Muscle layer of duodenum (tissue), 2 donors: ENCODE results near the gene RARA.

Experiments used
- H3K27ac ChIP-seq: one replicate; pipeline ENCODE4 v1.7.0; 2013; ENCODE audit warnings: mild to moderate bottlenecking, low read length
- H3K27me3 ChIP-seq: one replicate; pipeline ENCODE4 v1.7.0; 2013; ENCODE audit warnings: low read depth, mild to moderate bottlenecking, control low read depth, low read length
- H3K36me3 ChIP-seq, 2 donors: one replicate each; pipeline ENCODE4 v1.7.0; 2013; ENCODE audit warnings: low read length in 2 of 2, control low read depth in 1 of 2, mild to moderate bottlenecking in 1 of 2; ENCODE audit not compliant: insufficient read depth in 2 of 2, control insufficient read depth in 1 of 2
- H3K4me1 ChIP-seq, 2 donors: one replicate each; pipeline ENCODE4 v1.7.0; 2013; ENCODE audit warnings: low read length in 2 of 2, mild to moderate bottlenecking in 2 of 2, control low read depth in 1 of 2, moderate library complexity in 1 of 2; ENCODE audit not compliant: insufficient read depth in 2 of 2, control insufficient read depth in 1 of 2
- H3K4me3 ChIP-seq, 2 donors: one replicate each; pipeline ENCODE4 v1.7.0; 2013; ENCODE audit warnings: low read length in 2 of 2, low read depth in 1 of 2, mild to moderate bottlenecking in 1 of 2
- H3K9me3 ChIP-seq, 2 donors: one replicate each; pipeline ENCODE4 v1.7.0; 2013; ENCODE audit warnings: low read length in 2 of 2, control low read depth in 1 of 2, mild to moderate bottlenecking in 1 of 2; ENCODE audit not compliant: control insufficient read depth in 1 of 2
- donor health status: healthy.

Gene RARA

DNA sequence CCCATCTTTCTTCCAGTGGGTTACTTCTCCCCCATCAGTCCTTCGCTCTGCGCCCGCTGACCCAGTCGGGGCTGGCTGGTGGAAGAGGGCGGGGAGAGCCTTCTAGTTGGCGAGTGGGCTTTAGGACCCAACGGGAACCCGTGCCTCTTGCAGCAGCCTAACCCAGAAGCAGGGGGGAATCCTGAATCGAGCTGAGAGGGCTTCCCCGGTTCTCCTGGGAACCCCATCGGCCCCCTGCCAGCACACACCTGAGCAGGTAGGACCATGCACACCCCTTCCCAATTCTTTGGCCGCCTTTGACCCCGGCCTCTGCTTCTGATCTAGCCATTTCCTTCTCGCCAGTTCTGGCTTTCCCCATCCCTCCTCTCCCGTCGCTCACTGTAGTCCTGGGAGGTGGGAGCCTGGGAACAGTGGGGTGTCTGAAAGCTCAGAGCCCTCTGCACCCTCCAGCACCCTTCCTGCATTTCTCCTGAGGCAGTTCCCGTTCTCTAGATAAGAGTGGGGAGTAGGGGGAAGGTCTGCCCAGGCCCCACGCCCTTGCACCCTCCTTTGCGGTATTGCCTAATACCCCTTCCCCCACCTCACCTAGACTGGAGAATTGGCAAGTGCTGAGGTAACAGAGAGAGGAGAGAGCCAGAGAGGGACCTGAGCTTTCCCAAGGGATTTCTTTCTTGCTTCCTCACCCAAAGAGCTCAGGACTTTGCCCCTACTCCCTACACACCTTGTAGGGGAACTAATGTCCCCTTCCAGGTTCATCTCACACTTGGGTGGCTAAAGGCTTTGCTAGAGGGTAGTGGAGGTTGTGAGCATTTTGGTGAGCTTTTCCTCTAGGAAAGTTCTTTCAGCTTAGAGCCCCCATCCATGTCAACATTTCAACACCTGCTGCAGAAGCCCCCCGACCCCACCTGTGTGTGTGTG, at the start of gene RARA:
Gene RARA, plus strand, starts transcription at position 150 of the 918 bp plus-strand sequence. CDS start 22,039 bp downstream, outside the sequence.
- Histone ChIP-seq H3K4me1 (peaks cover 65 to 76% of the 10 kb centered on the region in 2 donors), H3K27ac (peak within 1 kb of the TSS; percentile 64), H3K27me3 (no peaks in the 10 kb centered on the region), H3K9me3 (no peaks in the 10 kb centered on the region), H3K4me3 (peak within 1 kb of the TSS; percentile 76 to 81), H3K36me3 (no peaks in the 10 kb centered on the region)

DNA sequence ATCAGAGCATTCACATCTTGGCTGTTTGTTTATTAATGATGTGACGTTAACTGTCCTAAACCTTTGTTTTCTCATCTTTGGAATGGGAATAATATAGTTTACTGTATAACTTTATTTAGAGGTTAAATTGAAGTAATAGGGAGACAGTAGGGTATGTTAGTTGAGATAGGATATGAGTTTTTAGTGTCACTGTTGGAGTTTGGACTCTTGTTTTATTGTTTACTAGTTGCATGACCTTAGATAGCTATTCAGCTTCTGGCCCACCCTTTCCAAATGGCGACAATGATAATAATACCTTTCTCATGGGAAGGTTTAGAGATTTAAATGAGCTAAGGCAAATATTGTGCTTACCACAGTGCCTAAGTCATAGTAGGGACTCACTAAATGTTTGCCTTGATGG, 49.5 kb upstream of the RARA start:
- Histone ChIP-seq H3K36me3 (peaks cover 35 to 56% of the 10 kb centered on the region in 2 donors), H3K9me3 (no peaks in the 10 kb centered on the region), H3K4me1 (no peaks in the 10 kb centered on the region), H3K27me3 (no peaks in the 10 kb centered on the region), H3K4me3 (no peak overlapping the region), H3K27ac (no peak overlapping the region)

DNA sequence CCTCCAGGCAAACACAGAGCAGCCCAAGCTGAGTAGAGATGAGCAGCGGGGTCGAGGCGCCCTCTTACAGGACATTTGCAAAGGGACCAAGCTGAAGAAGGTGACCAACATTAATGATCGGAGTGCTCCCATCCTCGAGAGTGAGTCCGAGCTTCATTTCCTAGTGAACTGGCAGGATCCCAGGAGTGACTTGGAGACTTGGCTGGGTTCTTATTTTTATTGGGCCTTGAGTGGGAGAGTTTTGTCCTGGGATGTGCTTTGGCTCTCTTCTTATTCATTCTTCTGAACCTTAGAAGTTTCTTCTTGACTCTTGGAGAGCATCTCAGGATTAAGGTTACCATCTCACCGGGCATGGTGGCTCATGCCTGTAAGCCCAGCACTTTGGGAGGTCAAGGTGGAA, 48.5 kb upstream of the RARA start:
- Histone ChIP-seq H3K27ac (no peak overlapping the region), H3K36me3 (peaks cover 45 to 67% of the 10 kb centered on the region in 2 donors)

DNA sequence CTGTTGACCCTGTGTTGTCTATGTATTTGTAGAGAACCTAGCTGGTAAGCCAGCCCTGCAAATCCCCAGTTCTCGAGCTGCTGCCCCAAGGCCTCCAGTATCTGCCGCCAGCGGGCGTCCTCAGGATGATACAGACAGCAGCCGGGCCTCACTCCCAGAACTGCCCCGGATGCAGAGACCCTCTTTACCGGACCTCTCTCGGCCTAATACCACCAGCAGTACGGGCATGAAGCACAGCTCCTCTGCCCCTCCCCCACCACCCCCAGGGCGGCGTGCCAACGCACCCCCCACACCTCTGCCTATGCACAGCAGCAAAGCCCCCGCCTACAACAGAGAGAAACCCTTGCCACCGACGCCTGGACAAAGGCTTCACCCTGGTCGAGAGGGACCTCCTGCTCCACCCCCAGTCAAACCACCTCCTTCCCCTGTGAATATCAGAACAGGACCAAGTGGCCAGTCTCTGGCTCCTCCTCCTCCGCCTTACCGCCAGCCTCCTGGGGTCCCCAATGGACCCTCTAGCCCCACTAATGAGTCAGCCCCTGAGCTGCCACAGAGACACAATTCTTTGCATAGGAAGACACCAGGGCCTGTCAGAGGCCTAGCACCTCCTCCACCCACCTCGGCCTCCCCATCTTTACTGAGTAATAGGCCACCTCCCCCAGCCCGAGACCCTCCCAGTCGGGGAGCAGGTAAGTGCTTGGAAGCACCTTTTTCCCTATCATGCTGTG, 44.4 kb upstream of the RARA start:
- H3K9me3 ChIP-seq = no peaks in the 10 kb centered on the region
- H3K4me1 ChIP-seq = no peaks in the 10 kb centered on the region
- no peaks in the 10 kb centered on the region for H3K27me3 ChIP-seq
- no peak overlapping the region for H3K27ac ChIP-seq
- no peak overlapping the region for H3K4me3 ChIP-seq
- H3K36me3 ChIP-seq = peaks cover 51 to 66% of the 10 kb centered on the region in 2 donors

More for the DNA sequence above, 48.5 kb upstream of the RARA start:
- Histone ChIP-seq H3K4me1 (no peaks in the 10 kb centered on the region), H3K27me3 (no peaks in the 10 kb centered on the region), H3K4me3 (no peak overlapping the region), H3K9me3 (no peaks in the 10 kb centered on the region)

DNA sequence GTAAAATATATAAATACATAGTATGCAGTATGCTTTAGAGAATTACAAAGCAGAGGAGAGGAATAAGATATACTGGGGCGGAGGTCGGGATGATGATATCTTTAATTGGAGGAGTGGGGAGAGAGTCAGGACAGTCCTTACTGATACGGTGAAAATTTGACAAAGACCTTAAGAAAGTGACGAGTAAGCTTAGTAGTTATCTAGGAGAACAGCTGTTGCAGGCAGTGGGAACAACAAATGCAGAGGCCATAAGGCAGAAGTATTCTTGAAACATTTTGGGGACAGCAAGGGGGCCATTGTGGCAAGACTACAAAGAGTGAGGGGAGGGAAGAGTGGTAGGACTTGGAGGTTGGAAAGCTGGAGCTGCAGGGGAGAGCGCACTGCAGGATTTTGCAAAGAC, 43.6 kb upstream of the RARA start:
- peaks cover 47 to 65% of the 10 kb centered on the region in 2 donors for H3K36me3 ChIP-seq
- no peaks in the 10 kb centered on the region for H3K27me3 ChIP-seq
- no peak overlapping the region for H3K4me3 ChIP-seq
- H3K9me3 ChIP-seq = no peaks in the 10 kb centered on the region
- H3K4me1 ChIP-seq = no peaks in the 10 kb centered on the region
- no peak overlapping the region for H3K27ac ChIP-seq

DNA sequence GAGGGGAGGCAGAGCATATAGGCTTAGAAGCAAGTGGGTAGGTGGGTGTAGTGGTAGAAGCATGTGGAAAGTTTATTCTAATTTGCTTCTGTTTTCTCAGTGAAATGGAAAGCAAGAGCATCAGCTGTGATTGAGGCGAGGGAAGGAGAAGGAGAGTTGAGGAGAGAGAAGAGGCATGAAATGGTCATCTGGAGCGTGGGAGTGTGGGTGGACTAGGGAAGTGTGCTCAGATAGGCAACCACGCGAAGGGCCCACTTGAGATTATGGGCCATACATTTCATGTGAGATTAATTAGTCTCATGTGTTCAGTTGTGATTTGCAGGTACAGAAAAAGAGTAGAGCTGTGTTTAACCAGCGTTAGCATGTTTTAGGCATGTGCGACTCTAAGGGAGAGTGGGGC, 42.1 kb upstream of the RARA start:
- no peaks in the 10 kb centered on the region for H3K9me3 ChIP-seq
- no peaks in the 10 kb centered on the region for H3K27me3 ChIP-seq
- no peak overlapping the region for H3K4me3 ChIP-seq
- H3K36me3 ChIP-seq = peaks cover 45 to 63% of the 10 kb centered on the region in 2 donors
- no peak overlapping the region for H3K27ac ChIP-seq
- H3K4me1 ChIP-seq = no peaks in the 10 kb centered on the region

DNA sequence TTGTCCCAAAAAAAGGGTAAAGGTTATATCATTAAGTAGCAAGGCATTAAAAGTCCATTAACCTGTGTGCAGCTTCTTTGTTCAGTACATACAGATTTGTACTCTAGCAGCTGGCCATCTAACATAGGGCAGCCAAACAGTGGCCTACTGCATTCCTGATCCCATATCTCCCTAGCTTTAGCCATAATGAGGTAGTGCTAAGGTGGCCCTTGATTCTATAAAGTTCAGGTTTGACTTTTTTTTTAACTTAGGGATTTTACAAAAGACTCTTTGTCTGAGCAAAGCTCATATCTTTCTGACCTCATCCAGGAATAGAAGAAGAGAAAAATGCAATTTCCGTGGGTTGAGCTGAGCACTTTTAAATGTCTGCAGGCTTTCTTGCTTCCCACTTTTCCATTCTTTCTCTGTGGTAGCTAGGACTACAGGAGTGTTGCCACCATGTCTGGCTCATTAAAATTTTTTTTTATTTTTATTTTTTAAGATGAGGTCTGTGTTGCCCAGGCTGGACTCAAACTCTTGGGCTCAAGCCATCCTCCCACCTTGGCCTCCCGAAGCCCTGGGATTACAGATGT, 40.8 kb upstream of the RARA start:
- Histone ChIP-seq H3K4me3 (no peak overlapping the region), H3K27me3 (no peaks in the 10 kb centered on the region), H3K27ac (no peak overlapping the region), H3K4me1 (no peaks in the 10 kb centered on the region), H3K9me3 (no peaks in the 10 kb centered on the region), H3K36me3 (peaks cover 36 to 57% of the 10 kb centered on the region in 2 donors)

DNA sequence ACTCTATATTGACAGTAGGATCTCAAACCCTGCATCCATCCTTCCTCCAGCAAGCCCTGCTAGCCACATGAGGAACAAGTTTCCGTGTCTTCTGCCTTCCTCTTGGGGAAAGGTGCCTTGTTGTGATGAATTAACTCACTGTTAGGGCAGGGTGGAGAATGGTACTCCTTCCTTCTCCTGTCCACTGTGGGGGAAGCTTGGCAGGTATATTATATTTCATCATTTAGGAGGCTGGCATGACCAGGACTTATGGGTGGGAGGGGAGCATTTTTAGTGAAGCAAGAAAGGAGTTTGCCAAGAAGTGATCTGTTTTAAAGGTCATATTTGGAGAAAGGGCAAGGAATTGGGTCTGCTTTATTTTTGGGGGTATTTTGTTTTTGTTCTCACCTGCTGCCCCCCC, 30.6 kb upstream of the RARA start:
- Histone ChIP-seq H3K36me3 (peaks cover 54 to 77% of the 10 kb centered on the region in 2 donors), H3K27me3 (no peaks in the 10 kb centered on the region), H3K27ac (no peak overlapping the region), H3K9me3 (no peaks in the 10 kb centered on the region), H3K4me1 (no peaks in the 10 kb centered on the region), H3K4me3 (no peak overlapping the region)

DNA sequence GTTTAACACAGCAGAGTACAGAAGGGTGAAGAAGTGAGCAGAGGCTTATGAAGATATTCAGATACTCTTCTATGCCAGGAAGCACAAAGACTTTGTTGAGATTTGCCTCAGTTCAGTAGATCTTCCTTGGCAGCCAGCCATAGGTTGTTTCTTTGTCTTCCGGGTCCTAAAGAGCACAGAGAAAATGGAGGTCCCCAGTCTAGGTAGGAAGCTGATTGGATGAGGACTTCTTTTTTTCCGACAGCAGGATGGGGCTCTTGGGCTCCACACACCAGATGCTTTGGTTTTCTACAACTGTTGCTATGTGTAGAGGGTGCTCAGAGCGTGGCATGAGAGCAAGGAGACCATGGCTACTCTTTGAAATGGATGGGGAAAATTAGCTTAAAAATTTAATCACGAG, 29.6 kb upstream of the RARA start:
- no peaks in the 10 kb centered on the region for H3K9me3 ChIP-seq
- H3K36me3 ChIP-seq = peaks cover 47 to 75% of the 10 kb centered on the region in 2 donors
- no peak overlapping the region for H3K4me3 ChIP-seq
- no peaks in the 10 kb centered on the region for H3K4me1 ChIP-seq
- H3K27me3 ChIP-seq = no peaks in the 10 kb centered on the region
- H3K27ac ChIP-seq = no peak overlapping the region

DNA sequence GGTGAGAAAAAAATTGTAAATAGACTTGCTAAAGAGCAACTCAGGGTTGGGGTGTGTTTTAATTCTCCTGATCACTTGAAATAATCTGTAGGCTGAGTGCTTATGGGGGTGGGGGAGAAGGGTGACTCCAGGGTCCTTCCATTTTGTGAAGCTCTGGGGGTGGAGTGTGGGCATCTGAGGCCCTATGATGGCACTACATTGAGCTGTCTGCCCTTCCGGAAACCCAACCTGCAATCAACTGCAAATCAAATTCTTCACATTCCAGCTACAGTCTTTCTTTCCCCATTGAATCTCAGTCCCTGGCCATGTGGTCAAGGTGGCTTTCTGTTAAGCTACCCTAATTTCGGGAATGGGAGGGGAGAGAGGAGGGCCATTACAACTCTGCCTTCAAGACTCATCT, 27.3 kb upstream of the RARA start:
- peaks cover 0 to 3% of the 10 kb centered on the region in 2 donors for H3K4me1 ChIP-seq
- H3K9me3 ChIP-seq = no peaks in the 10 kb centered on the region
- no peak overlapping the region for H3K27ac ChIP-seq
- no peak overlapping the region for H3K4me3 ChIP-seq
- peaks cover 40 to 62% of the 10 kb centered on the region in 2 donors for H3K36me3 ChIP-seq
- H3K27me3 ChIP-seq = no peaks in the 10 kb centered on the region

DNA sequence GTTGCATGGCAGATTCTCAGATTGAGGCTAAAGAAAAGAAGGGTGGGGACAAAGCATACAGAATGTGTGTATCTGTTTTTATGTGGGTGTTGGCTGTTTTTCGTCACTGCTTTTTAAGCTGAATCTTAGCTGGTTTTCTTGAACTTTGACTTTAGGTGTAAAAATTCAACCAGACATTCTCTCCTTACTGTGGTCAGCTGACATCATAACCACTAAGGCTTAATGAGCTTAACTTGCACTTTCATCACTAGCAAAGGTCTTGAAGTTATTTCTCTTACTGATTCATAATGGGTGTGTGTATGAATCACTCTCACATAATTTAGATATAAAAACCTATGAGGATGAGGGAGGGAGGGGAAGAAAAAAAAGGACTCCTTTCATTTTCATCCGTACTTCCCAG, 25.3 kb upstream of the RARA start:
- H3K4me3 ChIP-seq = no peak overlapping the region
- no peaks in the 10 kb centered on the region for H3K27me3 ChIP-seq
- no peaks in the 10 kb centered on the region for H3K9me3 ChIP-seq
- peaks cover 0 to 10% of the 10 kb centered on the region in 2 donors for H3K4me1 ChIP-seq
- H3K27ac ChIP-seq = peak overlapping the region; percentile 34
- peaks cover 28 to 42% of the 10 kb centered on the region in 2 donors for H3K36me3 ChIP-seq
